Endothelial cell of umbilical vein (primary cell): ENCODE data around the gene ZFP90.

Source experiments
- CTCF ChIP-seq, 2 donors: IDR thresholded peaks; 1 replicate in 1 of 2; 2 replicates in 1 of 2; pipeline ENCODE4 v1.5.1; 2011; ENCODE audit warnings: low read length in 2 of 2, mild to moderate bottlenecking in 2 of 2, moderate library complexity in 2 of 2, control low read depth in 1 of 2, inconsistent platforms in 1 of 2, low read depth in 1 of 2; ENCODE audit not compliant: insufficient read depth in 1 of 2; ENCODE audit errors: extremely low read depth in 1 of 2
- EZH2 ChIP-seq: IDR thresholded peaks from 2 replicates; pipeline ENCODE4 v1.6.1; 2012; ENCODE audit warnings: borderline replicate concordance, low read depth, mild to moderate bottlenecking, moderate library complexity, low read length, inconsistent platforms; ENCODE audit not compliant: severe bottlenecking
- FOS ChIP-seq: IDR thresholded peaks from 2 replicates; pipeline ENCODE4 v1.6.1; 2011; ENCODE audit warnings: mild to moderate bottlenecking, low read length, moderate library complexity, borderline replicate concordance; ENCODE audit not compliant: insufficient read depth
- JUN ChIP-seq: IDR thresholded peaks from 2 replicates; pipeline ENCODE4 v1.6.1; 2011; ENCODE audit warnings: borderline replicate concordance, low read depth; ENCODE audit not compliant: insufficient read length, insufficient read depth
- MAX ChIP-seq: IDR thresholded peaks from 2 replicates; pipeline ENCODE4 v1.6.1; 2011; ENCODE audit not compliant: insufficient read depth, insufficient read length
- MYC ChIP-seq: IDR thresholded peaks from one replicate; pipeline ENCODE4 v1.6.1; 2011; ENCODE audit warnings: mild to moderate bottlenecking, low read depth, low read length
- POLR2A ChIP-seq: IDR thresholded peaks from 2 replicates; pipeline ENCODE4 v1.6.1; 2012; ENCODE audit warnings: low read depth, mild to moderate bottlenecking, control low read depth, low read length
- POLR2AphosphoS5 ChIP-seq: IDR thresholded peaks from 2 replicates; pipeline ENCODE4 v1.6.1; 2012; ENCODE audit warnings: low read depth, mild to moderate bottlenecking, control low read depth, low read length, moderate library complexity; ENCODE audit not compliant: insufficient read depth

DNA sequence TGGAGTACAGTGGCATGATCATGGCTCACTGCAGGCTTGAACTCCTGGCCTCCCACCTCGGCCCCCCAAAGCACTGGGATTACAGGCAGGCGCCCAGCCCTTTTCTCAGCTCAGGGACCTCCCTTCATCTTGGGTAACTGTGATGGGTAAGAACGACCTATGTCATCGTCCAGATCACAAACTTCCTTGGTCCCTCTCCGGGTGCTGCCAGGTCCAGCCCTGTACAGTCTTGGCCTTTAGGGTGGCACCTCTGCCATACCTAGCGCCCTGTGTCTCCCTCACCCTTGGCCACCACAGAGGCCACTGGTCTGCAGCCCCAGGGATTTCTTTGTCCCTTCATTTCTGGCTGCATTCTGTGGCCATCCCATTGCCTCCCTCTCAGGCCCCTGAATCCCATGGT lies 29.7 kb upstream of the ZFP90 start:
- TF ChIP-seq POLR2A (no peak), CTCF (IDR thresholded peaks at IDR 0.05; ENCODE audit: extremely low read depth in 1 of 2, insufficient read depth in 1 of 2, low read depth in 1 of 2, low read length in 2 of 2) (no peak), EZH2 (no peak), FOS (no peak), JUN (no peak), MYC (no peak), MAX (no peak), POLR2AphosphoS5 (no peak)
